Osteocyte (in vitro differentiated cells): Measurements from ENCODE around the gene CDK5RAP2. TPM values are rescaled to one million over a fixed set of nuclear protein-coding genes. Genes with fewer than 3 reads are reported as not detected.

Experiments used
- DNase-seq: peaks from one replicate; pipeline ENCODE4 v3.0.0; 2021; ENCODE audit warnings: mixed read lengths; ENCODE audit not compliant: unreplicated experiment; ENCODE audit errors: extremely low spot score
- H3K27ac Mint-ChIP-seq: one replicate; pipeline ENCODE4 v1.8.0; 2021; ENCODE audit warnings: mild to moderate bottlenecking, mixed read lengths; ENCODE audit not compliant: unreplicated experiment
- H3K27me3 Mint-ChIP-seq: one replicate; pipeline ENCODE4 v1.8.0; 2021; ENCODE audit warnings: mixed read lengths; ENCODE audit not compliant: unreplicated experiment
- H3K36me3 Mint-ChIP-seq: one replicate; pipeline ENCODE4 v1.8.0; 2021; ENCODE audit warnings: mixed read lengths; ENCODE audit not compliant: unreplicated experiment
- H3K4me1 Mint-ChIP-seq: one replicate; pipeline ENCODE4 v1.8.0; 2021; ENCODE audit warnings: mixed read lengths; ENCODE audit not compliant: unreplicated experiment
- H3K4me3 Mint-ChIP-seq: one replicate; pipeline ENCODE4 v1.8.0; 2021; ENCODE audit warnings: mild to moderate bottlenecking, moderate library complexity, mixed read lengths; ENCODE audit not compliant: unreplicated experiment
- H3K9me3 Mint-ChIP-seq: one replicate; pipeline ENCODE4 v1.8.0; 2021; ENCODE audit warnings: mixed read lengths; ENCODE audit not compliant: unreplicated experiment
- total RNA-seq: library from RNA; stranded (reverse); gene quantifications from 2 replicates; pipeline ENCODE4 v1.2.1, GENCODE V29; 2021
- TF ChIP-seq, protein P1 (sequence below): fragments of 200-600 bp; sonication (generic); IDR thresholded peaks from 2 replicates; pipeline ENCODE4 v1.5.0; 2021; ENCODE audit warnings: antibody characterized with exemption, mild to moderate bottlenecking, moderate library complexity

The CDK5RAP2 gene
- total RNA-seq, 1 donor from 2014 or later, result 48.7 TPM

DNA sequence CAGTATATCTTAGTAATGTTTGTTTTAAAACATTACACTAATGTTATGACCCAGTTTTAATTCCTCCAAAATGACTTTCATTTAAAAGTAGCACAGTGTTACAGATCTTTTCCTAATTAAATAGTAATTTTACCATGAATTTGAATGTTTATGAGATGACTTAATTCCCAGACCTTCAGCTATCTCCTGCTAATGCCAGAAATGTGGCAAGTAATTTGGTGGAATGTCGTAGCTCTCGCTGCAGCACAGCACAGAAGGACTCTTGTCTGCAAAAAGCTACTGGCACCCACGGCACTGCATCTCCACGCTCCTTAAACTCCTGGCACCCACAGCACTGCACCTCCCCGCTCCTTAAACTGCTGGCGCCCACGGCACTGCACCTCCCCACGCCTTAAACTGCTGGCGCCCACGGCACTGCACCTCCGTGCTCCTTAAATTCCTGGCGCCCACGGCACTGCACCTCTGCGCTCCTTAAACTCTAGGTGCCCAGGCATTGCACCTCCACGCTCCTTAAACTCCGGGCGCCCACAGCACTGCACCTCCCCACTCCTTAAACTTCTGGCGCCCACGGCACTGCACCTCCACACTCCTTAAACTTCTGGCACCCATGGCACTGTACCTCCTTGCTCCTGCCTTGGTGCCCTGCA is 163.1 kb downstream of the CDK5RAP2 start:
- no peak for DNase-seq
- Mint-ChIP-seq H3K4me3 (no peak overlapping the region), H3K36me3 (peaks cover 33% of the 10 kb centered on the region), H3K27me3 (no peaks in the 10 kb centered on the region), H3K4me1 (peaks cover 21% of the 10 kb centered on the region), H3K27ac (no peak overlapping the region), H3K9me3 (no peaks in the 10 kb centered on the region)
- TF ChIP-seq, protein P1, sequence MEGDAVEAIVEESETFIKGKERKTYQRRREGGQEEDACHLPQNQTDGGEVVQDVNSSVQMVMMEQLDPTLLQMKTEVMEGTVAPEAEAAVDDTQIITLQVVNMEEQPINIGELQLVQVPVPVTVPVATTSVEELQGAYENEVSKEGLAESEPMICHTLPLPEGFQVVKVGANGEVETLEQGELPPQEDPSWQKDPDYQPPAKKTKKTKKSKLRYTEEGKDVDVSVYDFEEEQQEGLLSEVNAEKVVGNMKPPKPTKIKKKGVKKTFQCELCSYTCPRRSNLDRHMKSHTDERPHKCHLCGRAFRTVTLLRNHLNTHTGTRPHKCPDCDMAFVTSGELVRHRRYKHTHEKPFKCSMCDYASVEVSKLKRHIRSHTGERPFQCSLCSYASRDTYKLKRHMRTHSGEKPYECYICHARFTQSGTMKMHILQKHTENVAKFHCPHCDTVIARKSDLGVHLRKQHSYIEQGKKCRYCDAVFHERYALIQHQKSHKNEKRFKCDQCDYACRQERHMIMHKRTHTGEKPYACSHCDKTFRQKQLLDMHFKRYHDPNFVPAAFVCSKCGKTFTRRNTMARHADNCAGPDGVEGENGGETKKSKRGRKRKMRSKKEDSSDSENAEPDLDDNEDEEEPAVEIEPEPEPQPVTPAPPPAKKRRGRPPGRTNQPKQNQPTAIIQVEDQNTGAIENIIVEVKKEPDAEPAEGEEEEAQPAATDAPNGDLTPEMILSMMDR, result no peak

GRCh38 chr9:120413121-120414048 is 166.6 kb downstream of the CDK5RAP2 start:
- TF ChIP-seq, protein P1, result no peak
- no peaks in the 10 kb centered on the region for H3K27me3 Mint-ChIP-seq
- H3K4me1 Mint-ChIP-seq, result peaks cover 24% of the 10 kb centered on the region
- H3K4me3 Mint-ChIP-seq, result no peak overlapping the region
- no peaks in the 10 kb centered on the region for H3K9me3 Mint-ChIP-seq
- DNase-seq, result no peak
- H3K36me3 Mint-ChIP-seq, result peaks cover 28% of the 10 kb centered on the region
- no peak overlapping the region for H3K27ac Mint-ChIP-seq

- TF ChIP-seq, protein P1, result no peak
- DNase-seq, result no peak
- H3K27me3 Mint-ChIP-seq, result no peaks in the 10 kb centered on the region
- no peak overlapping the region for H3K4me3 Mint-ChIP-seq
- H3K36me3 Mint-ChIP-seq, result peaks cover 25% of the 10 kb centered on the region
- H3K4me1 Mint-ChIP-seq, result peaks cover 18% of the 10 kb centered on the region
- no peaks in the 10 kb centered on the region for H3K9me3 Mint-ChIP-seq
- H3K27ac Mint-ChIP-seq, result peak overlapping the region; percentile 69
Measured at GRCh38 chr9:120412425-120412951, 167.5 kb downstream of the CDK5RAP2 start.

DNA sequence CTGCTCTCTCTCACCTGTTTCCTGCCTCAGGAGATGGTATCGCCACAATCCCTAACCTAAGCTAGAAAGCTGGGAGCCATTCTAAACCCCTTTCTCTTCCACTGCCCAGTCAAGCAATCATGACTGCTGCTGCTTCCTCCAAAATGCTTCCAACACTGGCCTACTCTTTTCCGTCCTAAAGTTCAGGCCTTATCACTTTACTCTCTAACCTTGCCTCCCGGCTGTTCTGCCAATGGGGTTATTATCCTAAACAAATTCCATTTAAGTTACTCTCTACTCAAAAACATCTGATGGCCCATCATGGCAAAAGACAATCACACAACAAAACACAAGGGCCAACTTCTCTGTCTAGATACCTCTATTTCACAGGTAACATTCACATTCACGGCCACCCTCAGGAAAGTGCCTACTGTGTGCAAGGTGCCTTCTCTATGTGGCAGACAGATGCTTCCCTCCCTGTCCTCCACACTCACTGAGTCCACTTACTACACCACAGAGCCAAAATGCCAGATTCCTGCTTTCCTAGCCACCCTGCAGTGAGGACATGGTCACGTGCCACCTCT is 168.0 kb downstream of the CDK5RAP2 start:
- Mint-ChIP-seq H3K27me3 (no peaks in the 10 kb centered on the region), H3K4me1 (peaks cover 15% of the 10 kb centered on the region), H3K27ac (peak overlapping the region; percentile 69), H3K9me3 (no peaks in the 10 kb centered on the region), H3K36me3 (peaks cover 22% of the 10 kb centered on the region), H3K4me3 (no peak overlapping the region)
- TF ChIP-seq, protein P1, result no peak
- no peak for DNase-seq
